ENCODE data around the gene MTG1. TPM values are rescaled to one million over a fixed set of nuclear protein-coding genes. Genes with fewer than 3 reads are reported as not detected.
A peak's percentile ranks its signal among the peaks of the same experiment; 100 is the strongest.
"Not testable (repeated sequence)": the region's sequence is repeated elsewhere in the genome, so short reads cannot be mapped to it uniquely, and the experiment has no call there.

Gene MTG1
- total RNA-seq, 5 donors from 2014 or later (not counting 1 experiment from before 2014, with no cell fraction given), result 46.7 to 79.3 (median 69.4) TPM

- 72% methylated on average over 5 of the region's 11 CpGs for WGBS (ENCODE audit: insufficient coverage)
Measured at GRCh38 chr10:133438711-133439273, 44.8 kb downstream of the MTG1 start.

GRCh38 chr10:133439517-133440461 lies 45.8 kb downstream of the MTG1 start:
- peak overlapping the region in 1 of 2 donors; percentile 4 for H3K27ac Mint-ChIP-seq

More at GRCh38 chr10:133438711-133439273, 44.8 kb downstream of the MTG1 start:
- peak overlapping the region in 1 of 2 donors; percentile 17 for H3K27ac Mint-ChIP-seq
- H3K4me3 Mint-ChIP-seq, result no peak overlapping the region
- Histone ChIP-seq H3K9me3 (no peaks in the 10 kb centered on the region), H3K4me1 (ENCODE audit: control insufficient read depth in 1 of 2, extremely low read depth in 1 of 2, insufficient read depth in 2 of 2, low read length in 2 of 2) (peaks cover 0 to 41% of the 10 kb centered on the region in 2 experiments), H3K4me3 (ENCODE audit: control insufficient read depth in 1 of 2, extremely low read depth in 1 of 2, low read length in 1 of 2) (no peak overlapping the region), H3K36me3 (ENCODE audit: control insufficient read depth in 2 of 2, extremely low read depth in 1 of 2, insufficient read depth in 1 of 2, low read length in 1 of 2) (no peaks in the 10 kb centered on the region), H3K27me3 (replicated peaks in 1 of 2; ENCODE audit: control insufficient read depth in 2 of 2, extremely low read depth in 1 of 2, insufficient read depth in 2 of 2, low read length in 1 of 2) (peaks cover 0 to 23% of the 10 kb centered on the region in 2 experiments), H3K27ac (ENCODE audit: low read length) (no peak overlapping the region)
- DNase-seq, result peak in 1 of 35 experiments; percentile 50
- H3K4me1 Mint-ChIP-seq, result peaks cover 18 to 39% (median 27%) of the 10 kb centered on the region in 3 donors
- no peak for ATAC-seq (replicated peaks in 1 of 4)
- CTCF ChIA-PET, result interaction anchor here in 1 of 2 donors (0.6 kb wide), 1 partner anchor 26 kb away, joined by 3 read pairs; no protein-coding TSS in a partner anchor
- H3K27me3 Mint-ChIP-seq, result peaks cover 5 to 13% of the 10 kb centered on the region in 2 donors
- POLR2A ChIA-PET, result no interaction called here
- H3K36me3 Mint-ChIP-seq, result no peaks in the 10 kb centered on the region
- H3K9me3 Mint-ChIP-seq, result no peaks in the 10 kb centered on the region

GRCh38 chr10:133440633-133441285 lies 46.8 kb downstream of the MTG1 start:
- H3K9me3 ChIP-seq, result no peaks in the 10 kb centered on the region
- Mint-ChIP-seq H3K27ac (no peak overlapping the region), H3K36me3 (no peaks in the 10 kb centered on the region), H3K4me1 (peaks cover 18 to 39% (median 27%) of the 10 kb centered on the region in 3 donors), H3K27me3 (peaks cover 5 to 10% of the 10 kb centered on the region in 2 donors), H3K9me3 (no peaks in the 10 kb centered on the region), H3K4me3 (no peak overlapping the region)
- CTCF ChIA-PET, result no interaction called here
- no peak overlapping the region for H3K27ac ChIP-seq (ENCODE audit: low read length)
- H3K4me3 ChIP-seq (ENCODE audit: control insufficient read depth in 1 of 2, extremely low read depth in 1 of 2, low read length in 1 of 2), result no peak overlapping the region
- peaks cover 0 to 27% of the 10 kb centered on the region in 2 experiments for H3K27me3 ChIP-seq (replicated peaks in 1 of 2; ENCODE audit: control insufficient read depth in 2 of 2, extremely low read depth in 1 of 2, insufficient read depth in 2 of 2, low read length in 1 of 2)
- no peak for ATAC-seq (replicated peaks in 1 of 4)
- peaks cover 0 to 41% of the 10 kb centered on the region in 2 experiments for H3K4me1 ChIP-seq (ENCODE audit: control insufficient read depth in 1 of 2, extremely low read depth in 1 of 2, insufficient read depth in 2 of 2, low read length in 2 of 2)
- H3K36me3 ChIP-seq (ENCODE audit: control insufficient read depth in 2 of 2, extremely low read depth in 1 of 2, insufficient read depth in 1 of 2, low read length in 1 of 2), result no peaks in the 10 kb centered on the region
- 94% methylated on average over 9 of the region's 18 CpGs for WGBS (ENCODE audit: insufficient coverage)
- no peak for DNase-seq
- POLR2A ChIA-PET, result no interaction called here

More at GRCh38 chr10:133439517-133440461, 45.8 kb downstream of the MTG1 start:
- H3K27ac ChIP-seq (ENCODE audit: low read length), result no peak overlapping the region
- ChIA-PET POLR2A (no interaction called here), CTCF (no interaction called here)
- H3K4me1 ChIP-seq (ENCODE audit: control insufficient read depth in 1 of 2, extremely low read depth in 1 of 2, insufficient read depth in 2 of 2, low read length in 2 of 2), result peaks cover 0 to 41% of the 10 kb centered on the region in 2 experiments
- peaks cover 18 to 39% (median 27%) of the 10 kb centered on the region in 3 donors for H3K4me1 Mint-ChIP-seq
- H3K36me3 ChIP-seq (ENCODE audit: control insufficient read depth in 2 of 2, extremely low read depth in 1 of 2, insufficient read depth in 1 of 2, low read length in 1 of 2), result no peaks in the 10 kb centered on the region
- H3K36me3 Mint-ChIP-seq, result no peaks in the 10 kb centered on the region
- H3K4me3 Mint-ChIP-seq, result no peak overlapping the region
- H3K9me3 ChIP-seq, result no peaks in the 10 kb centered on the region
- H3K27me3 ChIP-seq (replicated peaks in 1 of 2; ENCODE audit: control insufficient read depth in 2 of 2, extremely low read depth in 1 of 2, insufficient read depth in 2 of 2, low read length in 1 of 2), result peaks cover 0 to 23% of the 10 kb centered on the region in 2 experiments
- 95% methylated on average over 24 of the region's 25 CpGs for WGBS (ENCODE audit: insufficient coverage)
- ATAC-seq (replicated peaks in 1 of 4) (no peak), DNase-seq (no peak)
- H3K9me3 Mint-ChIP-seq, result no peaks in the 10 kb centered on the region
- peaks cover 5 to 13% of the 10 kb centered on the region in 2 donors for H3K27me3 Mint-ChIP-seq
- no peak overlapping the region for H3K4me3 ChIP-seq (ENCODE audit: control insufficient read depth in 1 of 2, extremely low read depth in 1 of 2, low read length in 1 of 2)

GRCh38 chr10:133441356-133441755 lies 47.4 kb downstream of the MTG1 start:
- ATAC-seq (replicated peaks in 1 of 4); H3K9me3 ChIP-seq; POLR2A ChIA-PET; H3K36me3 ChIP-seq (ENCODE audit: control insufficient read depth in 2 of 2, extremely low read depth in 1 of 2, insufficient read depth in 1 of 2, low read length in 1 of 2); H3K9me3 Mint-ChIP-seq; H3K27ac ChIP-seq (ENCODE audit: low read length); DNase-seq; H3K36me3 Mint-ChIP-seq; CTCF ChIA-PET: not testable (repeated sequence)
- Histone ChIP-seq H3K27me3 (replicated peaks in 1 of 2; ENCODE audit: control insufficient read depth in 2 of 2, extremely low read depth in 1 of 2, insufficient read depth in 2 of 2, low read length in 1 of 2) (peaks cover 0 to 27% of the 10 kb centered on the region in 2 experiments), H3K4me1 (ENCODE audit: control insufficient read depth in 1 of 2, extremely low read depth in 1 of 2, insufficient read depth in 2 of 2, low read length in 2 of 2) (peaks cover 0 to 41% of the 10 kb centered on the region in 2 experiments), H3K4me3 (ENCODE audit: control insufficient read depth in 1 of 2, extremely low read depth in 1 of 2, low read length in 1 of 2) (peak overlapping the region in 1 of 2 donors; percentile 37)
- H3K4me3 Mint-ChIP-seq, result peak overlapping the region; percentile 18 to 62 (median 19)
- peaks cover 4 to 10% of the 10 kb centered on the region in 2 donors for H3K27me3 Mint-ChIP-seq
- H3K4me1 Mint-ChIP-seq, result peaks cover 18 to 39% (median 27%) of the 10 kb centered on the region in 3 donors
- peak overlapping the region; percentile 44 to 65 for H3K27ac Mint-ChIP-seq
- 73% methylated on average over 3 of the region's 21 CpGs for WGBS (ENCODE audit: insufficient coverage)

- Histone ChIP-seq H3K4me3 (ENCODE audit: control insufficient read depth in 1 of 2, extremely low read depth in 1 of 2, low read length in 1 of 2) (peak overlapping the region in 1 of 2 donors; percentile 37), H3K4me1 (ENCODE audit: control insufficient read depth in 1 of 2, extremely low read depth in 1 of 2, insufficient read depth in 2 of 2, low read length in 2 of 2) (peaks cover 0 to 41% of the 10 kb centered on the region in 2 experiments), H3K27ac (ENCODE audit: low read length) (peak overlapping the region; percentile 17), H3K27me3 (replicated peaks in 1 of 2; ENCODE audit: control insufficient read depth in 2 of 2, extremely low read depth in 1 of 2, insufficient read depth in 2 of 2, low read length in 1 of 2) (peaks cover 0 to 26% of the 10 kb centered on the region in 2 experiments), H3K36me3 (ENCODE audit: control insufficient read depth in 2 of 2, extremely low read depth in 1 of 2, insufficient read depth in 1 of 2, low read length in 1 of 2) (no peaks in the 10 kb centered on the region), H3K9me3 (peaks cover 2% of the 10 kb centered on the region)
- ATAC-seq (replicated peaks in 1 of 4) (no peak), DNase-seq (no peak)
- ChIA-PET POLR2A (no interaction called here), CTCF (no interaction called here)
- H3K4me3 Mint-ChIP-seq, result peak overlapping the region; percentile 18 to 62 (median 19)
- peak overlapping the region; percentile 44 to 76 for H3K27ac Mint-ChIP-seq
- peaks cover 18 to 39% (median 27%) of the 10 kb centered on the region in 3 donors for H3K4me1 Mint-ChIP-seq
- peaks cover 3 to 6% of the 10 kb centered on the region in 2 donors for H3K27me3 Mint-ChIP-seq
- WGBS (ENCODE audit: insufficient coverage), result 48% methylated on average over 11 of the region's 12 CpGs
- peaks cover 2% of the 10 kb centered on the region for H3K36me3 Mint-ChIP-seq
- peaks cover 2 to 3% (median 3%) of the 10 kb centered on the region in 3 donors for H3K9me3 Mint-ChIP-seq
Measured at GRCh38 chr10:133441780-133442179, 47.8 kb downstream of the MTG1 start.

Data from T-cell (primary cell).